Activated T-helper 9 cell treated with anti-CD3 and anti-CD28 coated beads, Interleukin-2, amount 50 U/mL, for 16 hours (primary cell): ENCODE data around the gene SPAG5.

Experiments
- DNase-seq: peaks from one replicate; pipeline ENCODE4 v3.0.0-alpha.2; 2020; ENCODE audit warnings: low read depth

The SPAG5 gene

GRCh38 chr17:28573521-28573920 lies 25.3 kb downstream of the SPAG5 start:
- DNase-seq, result no peak

- no peak for DNase-seq
Observed at GRCh38 chr17:28573040-28573380, 25.8 kb downstream of the SPAG5 start.

DNA sequence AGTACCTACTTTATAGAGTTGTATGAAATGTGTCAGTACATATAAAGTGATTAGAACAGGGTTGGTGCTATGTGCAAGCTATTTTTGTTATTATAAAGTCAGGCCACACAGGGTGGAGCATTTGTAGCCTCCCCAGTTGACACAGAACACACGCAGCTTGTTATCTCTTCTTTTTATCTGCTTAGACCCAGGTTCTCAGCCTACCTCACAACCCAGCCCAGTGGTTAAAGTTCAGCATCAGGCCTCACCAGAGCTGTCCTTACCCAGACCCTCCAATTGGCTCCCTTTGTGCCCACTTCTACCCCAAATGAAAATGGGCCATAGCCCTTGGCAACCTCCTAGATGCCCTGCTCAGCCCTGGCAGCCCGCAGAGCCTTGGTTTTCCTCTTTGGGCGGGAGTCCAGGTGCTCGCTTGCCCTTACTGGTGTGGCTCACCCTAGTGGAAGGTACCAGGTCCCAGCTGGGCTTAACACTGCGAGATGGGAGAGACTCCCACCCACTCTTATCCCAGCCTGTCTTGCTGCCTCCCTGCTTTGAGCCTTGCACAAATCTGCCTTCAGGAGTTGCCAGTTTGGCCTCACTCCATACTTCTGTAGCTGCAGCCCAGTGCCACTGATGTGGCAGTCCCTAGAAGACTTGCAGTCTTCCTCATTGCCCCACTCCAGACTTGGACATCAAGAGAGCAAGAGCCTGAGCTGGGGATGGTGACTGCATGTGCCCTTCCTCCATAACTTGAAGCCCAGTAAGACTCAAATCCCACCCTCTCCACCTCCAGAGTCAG lies 26.4 kb downstream of the SPAG5 start:
- no peak for DNase-seq

DNA sequence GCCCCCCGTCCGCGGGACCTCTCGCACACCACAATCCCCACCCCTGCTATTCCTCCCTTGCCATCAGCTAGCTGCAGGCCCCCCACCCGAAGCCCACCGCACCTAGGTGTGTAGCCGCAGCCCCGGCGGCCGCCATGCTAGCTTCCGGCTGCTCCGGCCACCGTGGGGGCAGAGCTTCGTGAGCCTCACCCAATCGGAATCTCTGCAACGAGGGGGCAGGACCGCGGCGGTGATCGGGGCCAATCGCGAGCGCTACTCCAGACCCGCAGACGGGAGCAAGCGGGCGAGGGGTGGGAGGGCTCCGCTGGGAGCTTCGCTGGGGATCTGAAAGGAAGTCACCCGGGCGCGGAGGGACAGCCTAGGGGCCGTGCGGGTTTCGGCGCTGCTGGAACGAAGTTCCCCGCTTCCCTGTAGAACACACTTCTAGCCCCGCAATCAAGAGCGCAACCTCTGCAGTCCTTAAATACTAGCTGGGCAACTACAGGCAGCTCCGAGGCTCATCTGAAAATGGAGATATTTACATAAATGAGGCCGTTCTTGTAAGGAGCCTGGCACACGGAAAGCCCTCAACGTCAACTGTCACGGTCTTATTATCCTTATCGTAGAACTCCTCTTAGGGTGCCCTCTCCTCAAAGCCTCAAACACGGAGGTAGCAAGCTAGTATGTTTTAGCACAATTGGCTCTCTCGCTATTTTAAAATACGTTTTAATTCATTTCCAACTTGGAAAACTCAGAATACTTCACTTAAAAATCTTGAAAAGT lies 27.3 kb downstream of the SPAG5 start, which contains the start of gene PIGS:
TSS of gene PIGS (minus strand) at position 164 of the 762 bp plus-strand sequence. CDS start at position 136, 28 bp downstream.
- peak; percentile 88 for DNase-seq

- peak; percentile 23 for DNase-seq
Observed at GRCh38 chr17:28570716-28571360, 28.0 kb downstream of the SPAG5 start.

DNA sequence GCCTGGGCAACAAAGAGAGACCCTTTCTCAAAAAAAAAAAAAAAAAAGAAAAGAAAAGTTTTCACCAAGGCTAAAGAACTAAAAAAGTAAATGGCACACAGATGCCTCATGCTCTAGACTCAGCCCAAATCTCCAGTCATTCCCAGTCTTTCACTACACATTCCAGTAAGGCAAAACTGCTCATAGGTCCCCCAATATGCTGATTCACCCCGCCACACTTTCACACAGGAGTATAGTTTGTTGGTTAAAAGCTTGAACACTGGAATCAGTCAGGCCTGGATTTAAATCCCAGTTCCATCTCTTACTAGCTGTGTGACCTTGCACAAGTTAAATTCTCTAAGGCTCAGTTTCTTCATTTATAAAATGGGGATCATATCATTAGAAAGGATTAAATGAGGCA lies 29.4 kb downstream of the SPAG5 start:
- DNase-seq, result no peak

- no peak for DNase-seq
Observed at GRCh38 chr17:28567604-28568003, 31.2 kb downstream of the SPAG5 start.

DNA sequence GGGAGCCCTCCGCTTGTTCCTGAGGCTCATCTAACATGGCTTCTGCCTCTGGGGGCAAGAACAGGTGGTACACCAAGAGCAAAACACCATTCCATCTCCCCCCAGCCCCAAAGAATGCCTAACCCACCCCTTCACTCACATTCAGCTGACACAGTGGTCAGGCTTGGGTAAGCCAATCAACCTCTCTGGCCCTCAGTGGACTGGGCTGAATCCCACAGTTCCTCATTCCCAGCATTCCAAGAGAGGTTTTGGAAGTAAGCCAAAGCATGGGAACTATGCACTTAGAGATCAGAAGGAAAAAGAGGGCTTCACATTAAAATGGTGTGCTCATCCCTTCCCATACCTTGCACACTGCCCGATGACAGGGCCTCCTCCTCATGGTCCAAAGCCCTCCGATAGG lies 35.4 kb downstream of the SPAG5 start:
- DNase-seq, result no peak

DNA sequence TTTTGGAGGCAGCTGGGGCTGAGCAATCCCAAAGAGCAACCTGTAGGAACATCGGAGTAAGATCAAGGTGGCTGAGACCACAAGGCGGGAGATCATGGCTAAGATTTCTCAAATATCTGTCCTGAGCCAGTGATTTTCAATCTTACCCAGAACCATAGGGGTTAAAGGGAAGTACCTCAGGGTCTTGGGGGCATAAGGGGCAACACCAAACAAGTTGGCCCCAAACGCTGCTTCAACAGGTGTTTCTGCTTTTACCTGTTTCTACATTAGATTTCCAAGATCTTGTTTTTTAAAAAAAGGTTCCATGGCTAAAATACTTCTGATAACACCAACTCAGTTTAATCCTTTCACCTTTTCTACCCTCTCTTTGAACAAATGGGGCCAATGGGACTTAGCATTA lies 43.8 kb downstream of the SPAG5 start:
- no peak for DNase-seq

DNA sequence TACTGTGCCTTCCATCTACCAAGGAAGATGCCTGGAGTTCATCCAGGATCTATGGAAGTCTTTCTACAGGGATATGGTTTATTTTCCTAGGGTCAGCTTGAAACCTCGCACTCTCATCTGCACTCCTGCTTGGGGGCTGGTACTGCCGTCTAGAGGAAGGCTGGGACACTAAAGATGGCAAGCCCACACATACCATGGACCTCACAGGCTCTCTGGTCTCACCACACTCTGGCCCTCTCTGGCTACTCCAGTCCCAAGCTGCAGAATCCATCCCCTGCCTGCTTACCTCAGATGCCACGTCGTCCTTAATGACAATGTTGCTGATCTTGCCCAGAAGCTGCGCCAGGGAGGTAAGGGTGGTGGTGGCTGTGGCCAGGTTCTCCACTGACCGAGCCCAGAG lies 44.3 kb downstream of the SPAG5 start:
- DNase-seq, result no peak

GRCh38 chr17:28553000-28553505 lies 45.8 kb downstream of the SPAG5 start:
- DNase-seq, result no peak

DNA sequence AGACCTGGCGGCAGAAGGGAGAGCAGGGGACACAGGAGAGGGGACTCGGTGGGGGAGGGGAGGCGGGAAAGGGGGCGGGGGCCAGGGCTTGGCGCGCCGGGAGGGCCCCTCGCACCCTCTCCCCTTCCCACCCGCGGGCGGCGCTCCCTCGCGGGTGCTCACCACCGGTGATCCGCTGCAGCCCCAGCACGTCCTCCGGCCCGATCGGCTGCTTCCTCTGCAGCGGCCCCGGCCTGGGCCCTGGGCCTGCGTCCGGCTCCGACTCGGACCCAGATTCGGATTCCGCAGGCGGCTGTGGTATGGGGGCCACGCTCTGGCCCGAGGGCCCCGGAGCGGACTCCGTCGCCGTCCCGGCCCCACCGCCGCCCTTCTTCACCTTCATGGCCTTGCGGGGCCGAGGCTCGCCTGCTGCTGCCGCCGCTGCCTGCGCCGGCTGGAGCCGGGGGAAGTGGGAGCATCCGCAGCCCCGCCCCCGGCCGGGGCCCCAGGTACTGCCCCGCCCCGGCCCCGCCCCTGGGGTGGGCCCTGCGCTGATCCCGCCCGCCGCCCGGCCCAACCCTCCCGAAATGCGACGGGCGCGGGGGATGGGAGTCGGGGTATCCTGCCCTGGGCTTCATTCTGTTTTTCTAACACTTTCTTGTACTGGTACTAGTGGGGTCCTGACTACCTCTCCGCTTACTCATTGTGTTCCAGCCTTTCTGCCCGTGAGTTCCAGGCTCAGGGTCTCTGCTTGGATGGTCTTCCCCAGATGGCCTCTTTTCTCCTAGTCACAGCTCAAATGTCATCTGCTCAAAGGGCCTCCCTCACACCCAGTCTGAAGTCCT lies 46.4 kb downstream of the SPAG5 start, which contains the start of gene UNC119:
TSS of gene UNC119 (minus strand) at position 449 of the 824 bp plus-strand sequence. CDS start at position 382, 67 bp downstream.
- peak; percentile 75 for DNase-seq

DNA sequence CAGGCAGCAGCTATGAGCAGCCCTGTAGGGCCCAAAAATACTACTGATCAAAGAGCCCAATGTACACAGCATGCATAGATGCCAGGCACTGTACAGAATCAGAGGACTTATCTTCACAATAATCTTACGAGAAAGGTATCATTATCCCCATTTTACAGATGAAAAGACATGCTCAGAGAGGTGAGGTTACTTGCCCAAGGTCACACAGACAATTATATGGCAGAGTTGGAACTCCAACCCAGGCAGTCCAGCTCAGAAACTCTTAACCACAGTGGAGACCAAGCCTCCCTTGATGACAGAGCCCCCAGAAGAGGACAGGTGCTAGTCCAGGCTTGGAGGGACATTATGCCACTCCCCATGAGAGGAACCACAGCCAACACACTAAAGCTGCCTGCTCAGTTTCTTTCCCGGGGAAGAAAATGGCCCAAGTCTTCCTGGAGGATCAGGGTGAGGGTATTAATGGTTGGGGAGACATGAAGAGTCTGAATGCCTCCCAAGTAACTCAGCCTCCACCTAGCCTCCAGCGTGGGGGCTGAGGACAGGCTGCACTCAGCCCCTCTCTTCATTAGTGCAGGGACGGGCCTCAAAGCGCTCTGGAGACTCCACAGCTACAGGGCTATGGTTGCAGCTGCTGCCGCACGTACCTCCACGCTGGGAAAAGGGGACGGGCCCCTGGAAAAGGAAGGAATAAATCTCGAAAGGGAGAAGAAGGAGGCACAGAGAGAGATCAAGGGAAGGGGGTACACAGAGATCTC lies 47.2 kb downstream of the SPAG5 start:
- no peak for DNase-seq

DNA sequence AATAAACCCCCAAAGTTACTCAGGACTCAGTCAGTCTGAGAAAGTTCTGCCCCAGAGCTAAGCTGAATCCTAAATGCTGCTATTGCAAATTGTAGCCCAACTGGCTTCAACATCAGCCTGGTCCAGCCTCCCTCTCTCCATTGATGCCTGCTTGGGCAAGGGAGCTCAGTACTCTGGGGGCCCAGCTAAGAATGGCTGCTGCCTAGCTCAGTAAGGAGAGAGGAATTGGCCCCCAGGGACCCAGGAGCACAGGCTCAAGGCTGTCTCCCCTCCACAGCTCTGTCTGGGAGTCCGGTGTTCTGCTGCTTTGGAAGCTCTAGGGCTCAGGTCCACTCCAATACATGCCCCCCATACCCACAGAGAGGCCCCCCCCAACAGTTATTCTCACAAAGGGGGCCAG lies 48.0 kb downstream of the SPAG5 start:
- no peak for DNase-seq

GRCh38 chr17:28549236-28550132 lies 49.3 kb downstream of the SPAG5 start:
- DNase-seq, result peak; percentile 41

DNA sequence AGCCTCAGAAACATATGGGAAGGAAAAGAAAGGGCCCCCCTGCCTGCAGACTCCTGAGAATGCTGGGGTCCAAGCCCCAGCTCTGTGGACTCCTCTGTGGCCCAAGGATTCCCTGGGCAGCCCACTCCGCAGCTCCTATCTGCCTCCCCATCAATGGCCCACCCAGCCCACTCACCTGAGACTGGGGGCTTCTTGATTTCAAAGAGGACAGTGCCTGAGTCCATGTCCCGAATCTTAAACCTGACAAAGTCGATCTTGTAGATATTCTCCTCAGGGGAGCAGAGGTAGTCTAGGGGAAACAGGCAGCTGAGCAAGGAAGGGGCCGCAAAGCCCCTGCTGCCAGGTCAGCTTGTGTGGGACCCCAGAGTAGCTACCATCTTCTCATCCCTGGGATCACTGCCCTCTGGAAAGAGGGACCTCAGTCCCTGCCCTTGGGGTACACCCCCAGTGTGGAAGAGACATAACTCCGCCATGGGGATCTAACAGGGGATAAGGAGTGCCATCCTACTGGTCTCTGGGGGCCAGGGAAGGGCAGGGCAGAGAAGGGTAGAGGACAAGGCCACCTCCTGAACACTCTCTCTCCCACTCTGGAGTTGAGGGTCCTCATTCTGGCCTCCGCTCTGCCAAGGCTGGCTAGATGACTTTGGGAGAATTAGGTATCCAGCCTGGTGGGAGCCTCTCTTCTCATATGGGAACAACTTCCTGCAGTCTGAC lies 50.3 kb downstream of the SPAG5 start:
- no peak for DNase-seq

DNA sequence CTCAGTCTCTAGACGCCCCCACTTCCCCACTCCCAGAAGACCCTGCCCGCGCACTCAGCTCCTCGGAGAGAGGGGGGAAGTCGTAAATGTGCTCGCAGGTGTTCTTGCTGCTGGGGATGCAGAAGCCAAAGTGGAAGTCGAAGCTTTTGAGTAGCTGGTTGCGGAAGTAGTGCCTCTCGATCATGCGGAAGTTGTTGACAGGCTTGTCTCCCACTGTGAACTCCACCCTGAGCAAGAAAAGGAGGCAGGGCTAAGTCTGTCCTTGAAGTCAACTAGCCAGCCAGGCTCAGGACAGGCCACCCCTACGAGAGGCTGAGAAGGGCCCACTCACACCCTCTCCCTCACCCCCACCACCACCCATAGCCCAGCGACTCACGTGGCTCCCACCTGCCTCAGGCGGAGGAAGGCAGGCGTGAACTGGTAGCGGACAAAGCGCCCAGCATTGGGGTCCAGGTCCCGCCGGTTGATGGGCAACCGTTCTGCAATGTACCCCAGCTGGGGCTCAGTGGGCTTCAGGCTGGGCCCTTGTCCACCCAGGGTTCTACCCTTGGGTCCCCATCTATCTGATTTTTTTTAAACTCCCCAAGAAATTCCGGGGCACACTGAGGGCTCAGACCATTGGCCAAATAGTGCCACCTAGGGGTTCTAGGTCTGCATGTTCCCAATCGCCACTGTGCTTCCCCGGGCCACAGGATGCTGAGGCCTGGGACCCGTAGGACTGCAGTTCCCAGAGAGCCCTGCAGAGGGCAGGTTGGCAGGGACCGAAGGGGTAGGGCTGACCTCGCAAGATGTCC lies 51.0 kb downstream of the SPAG5 start:
- peak; percentile 52 for DNase-seq

DNA sequence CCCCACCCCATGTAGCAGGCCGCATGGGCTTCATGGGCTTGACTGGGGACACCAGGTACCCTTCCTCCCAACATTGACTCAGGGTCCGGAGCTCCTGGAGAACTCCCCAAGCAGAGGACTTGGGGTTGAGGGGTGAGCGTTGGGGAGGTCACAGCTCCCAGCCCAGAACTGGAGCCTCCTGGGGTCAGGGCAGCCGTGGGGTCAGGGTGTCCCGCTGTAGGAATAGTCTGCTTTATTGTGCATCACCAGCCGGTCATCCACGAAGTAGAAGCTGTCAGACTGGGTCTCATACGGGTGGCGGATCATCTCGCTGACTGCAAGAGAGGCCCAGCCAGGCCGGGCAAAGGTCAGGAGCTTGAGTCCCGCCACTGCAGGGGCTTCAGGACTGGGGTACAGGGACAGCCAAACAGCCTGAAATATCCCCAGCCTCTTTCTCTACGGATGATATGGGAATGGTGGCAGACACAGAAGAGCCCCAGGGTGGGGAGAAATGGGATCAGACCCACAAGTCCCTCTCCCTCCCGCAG lies 51.7 kb downstream of the SPAG5 start:
- DNase-seq, result no peak
